ENCODE measurements around the gene PIBF1.
A peak's percentile ranks its signal among the peaks of the same experiment; 100 is the strongest.

PIBF1 gene

GRCh38 chr13:72868229-72868628 is 86.3 kb downstream of the PIBF1 start:
- DNase-seq (ENCODE audit: low read depth in 2 of 2), result no peak
- no peak overlapping the region for H3K4me3 ChIP-seq (replicated peaks in 1 of 2; ENCODE audit: low read depth in 2 of 2, low read length in 2 of 2)
- no peak for TF ChIP-seq CTCF (IDR thresholded peaks at IDR 0.05; ENCODE audit: low read depth, low read length)

GRCh38 chr13:72875233-72875632 is 93.3 kb downstream of the PIBF1 start:
- DNase-seq (ENCODE audit: low read depth in 2 of 2), result no peak
- no peak overlapping the region for H3K4me3 ChIP-seq (replicated peaks in 1 of 2; ENCODE audit: low read depth in 2 of 2, low read length in 2 of 2)
- TF ChIP-seq CTCF (IDR thresholded peaks at IDR 0.05; ENCODE audit: low read depth, low read length), result no peak

- no peak overlapping the region for H3K4me3 ChIP-seq (replicated peaks in 1 of 2; ENCODE audit: low read depth in 2 of 2, low read length in 2 of 2)
- peak in 1 of 2 donors; percentile 15 for DNase-seq (ENCODE audit: low read depth in 2 of 2)
- TF ChIP-seq CTCF (IDR thresholded peaks at IDR 0.05; ENCODE audit: low read depth, low read length), result no peak
Observed at GRCh38 chr13:72884101-72884500, 102.2 kb downstream of the PIBF1 start.

GRCh38 chr13:72886272-72887067 is 104.5 kb downstream of the PIBF1 start:
- TF ChIP-seq CTCF (IDR thresholded peaks at IDR 0.05; ENCODE audit: low read depth, low read length), result no peak
- peak; percentile 64 to 76 for DNase-seq (ENCODE audit: low read depth in 2 of 2)
- H3K4me3 ChIP-seq (replicated peaks in 1 of 2; ENCODE audit: low read depth in 2 of 2, low read length in 2 of 2), result no peak overlapping the region

GRCh38 chr13:72889495-72889894 is 107.6 kb downstream of the PIBF1 start:
- TF ChIP-seq CTCF (IDR thresholded peaks at IDR 0.05; ENCODE audit: low read depth, low read length), result no peak
- H3K4me3 ChIP-seq (replicated peaks in 1 of 2; ENCODE audit: low read depth in 2 of 2, low read length in 2 of 2), result no peak overlapping the region
- no peak for DNase-seq (ENCODE audit: low read depth in 2 of 2)

GRCh38 chr13:72890546-72890945 is 108.6 kb downstream of the PIBF1 start:
- no peak for DNase-seq (ENCODE audit: low read depth in 2 of 2)
- no peak overlapping the region for H3K4me3 ChIP-seq (replicated peaks in 1 of 2; ENCODE audit: low read depth in 2 of 2, low read length in 2 of 2)
- TF ChIP-seq CTCF (IDR thresholded peaks at IDR 0.05; ENCODE audit: low read depth, low read length), result no peak

- peak in 1 of 2 donors; percentile 8 for DNase-seq (ENCODE audit: low read depth in 2 of 2)
- TF ChIP-seq CTCF (IDR thresholded peaks at IDR 0.05; ENCODE audit: low read depth, low read length), result no peak
- no peak overlapping the region for H3K4me3 ChIP-seq (replicated peaks in 1 of 2; ENCODE audit: low read depth in 2 of 2, low read length in 2 of 2)
Observed at GRCh38 chr13:72891423-72891822, 109.5 kb downstream of the PIBF1 start.
